ENCODE results near the gene IFNLR1. TPM values are rescaled to one million over a fixed set of nuclear protein-coding genes. Genes with fewer than 3 reads are reported as not detected.
A peak's percentile ranks its signal among the peaks of the same experiment; 100 is the strongest.

IFNLR1 gene
- total RNA-seq, 1 experiment from 2014 or later, result 9.6 TPM

GRCh38 chr1:24105368-24106160 is 81.5 kb downstream of the IFNLR1 start:
- Histone ChIP-seq H3K79me1 (ENCODE audit: insufficient read depth, low read depth, low read length, poor library complexity, severe bottlenecking) (no peaks in the 10 kb centered on the region), H3K9me3 (ENCODE audit: control insufficient read depth, low read depth, low read length) (no peaks in the 10 kb centered on the region), H2BK12ac (ENCODE audit: insufficient read length, low read depth, low read length) (no peak overlapping the region), H4K8ac (replicated peaks; ENCODE audit: insufficient read length, low read depth, low read length) (no peak overlapping the region), H2AFZ (ENCODE audit: low read length) (no peak overlapping the region), H2BK5ac (ENCODE audit: insufficient read length, low read length) (no peak overlapping the region), H4K20me1 (ENCODE audit: control insufficient read depth, insufficient read depth, insufficient read length) (no peaks in the 10 kb centered on the region), H3K4me2 (ENCODE audit: insufficient read depth, insufficient read length, low read length) (no peak overlapping the region), H3K79me2 (ENCODE audit: insufficient read depth, low read length) (no peaks in the 10 kb centered on the region), H4K5ac (ENCODE audit: insufficient read length, low read depth, low read length) (no peak overlapping the region), H3K14ac (ENCODE audit: insufficient read depth, low read length) (no peak overlapping the region; the same call in 1 of the 2 replicates), H2BK20ac (ENCODE audit: low read depth, low read length, poor library complexity, severe bottlenecking) (no peak overlapping the region), H2AK5ac (ENCODE audit: insufficient read length, low read length) (no peak overlapping the region), H3K27me3 (ENCODE audit: insufficient read depth, low read length) (no peaks in the 10 kb centered on the region), H3T11ph (ENCODE audit: low read length) (no peak overlapping the region), H3K4ac (ENCODE audit: low read depth, low read length) (no peak overlapping the region), H3K27ac (ENCODE audit: insufficient read length, low read depth, low read length) (no peak overlapping the region), H3K23ac (ENCODE audit: insufficient read length, low read depth, low read length) (no peak overlapping the region), H3K18ac (ENCODE audit: insufficient read length, low read depth, low read length) (no peak overlapping the region), H2BK120ac (ENCODE audit: low read depth, low read length, poor library complexity, severe bottlenecking) (no peak overlapping the region), H3K4me1 (ENCODE audit: insufficient read depth, low read length) (no peaks in the 10 kb centered on the region), H4K91ac (ENCODE audit: insufficient read length, low read depth, low read length) (no peak overlapping the region), H2BK15ac (ENCODE audit: low read depth, low read length) (no peak overlapping the region), H3K9ac (ENCODE audit: extremely low read depth, insufficient read length, low read length) (no peak overlapping the region), H3K56ac (ENCODE audit: insufficient read length, low read depth, low read length) (no peak overlapping the region), H3K23me2 (ENCODE audit: insufficient read length, low read depth, low read length, poor library complexity, severe bottlenecking) (no peaks in the 10 kb centered on the region)
- Mint-ChIP-seq H3K4me1 (peaks cover 4 to 20% of the 10 kb centered on the region in 2 experiments; a peak in 2 of 4 replicates), H3K9me3 (no peaks in the 10 kb centered on the region), H3K27ac (peak overlapping the region in 1 of 3 experiments; percentile 44; a peak in 1 of 7 replicates), H3K4me3 (no peak overlapping the region), H3K27me3 (ENCODE audit: low read depth) (0 out of 2 replicates have a peak, but pooled peaks cover 2% of the 10 kb centered on the region), H3K36me3 (ENCODE audit: insufficient read depth in 1 of 3, low read depth in 3 of 3) (no peaks in the 10 kb centered on the region)
- WGBS (ENCODE audit: extremely low coverage, insufficient read length, low lambda C conversion rate), result no CpG with 5 or more reads among the region's 19 CpGs
- TF ChIP-seq CTCF (conservative IDR thresholded peaks at IDR 0.05), result no peak
- no peak for DNase-seq

Data from H9 (cell line).